Testis (tissue), 3 donors: Measurements from ENCODE around the gene AAR2. TPM values are rescaled to one million over a fixed set of nuclear protein-coding genes. Genes with fewer than 3 reads are reported as not detected.

Experiments
- DNase-seq: peaks from one replicate; pipeline ENCODE4 v3.0.0-alpha.2; 2019
- H3K27ac ChIP-seq, 2 donors: fragments of 200-600 bp; sonication (generic); one replicate each; pipeline ENCODE4 v1.5.1; 2019
- H3K27me3 ChIP-seq: fragments of 200-600 bp; sonication (generic); one replicate; pipeline ENCODE4 v1.5.1; 2019
- H3K36me3 ChIP-seq: fragments of 200-600 bp; sonication (generic); one replicate; pipeline ENCODE4 v1.5.1; 2017; ENCODE audit warnings: low read depth; ENCODE audit errors: missing control alignments
- H3K4me1 ChIP-seq: fragments of 200-600 bp; sonication (generic); one replicate; pipeline ENCODE4 v1.5.1; 2019
- H3K4me3 ChIP-seq, 2 donors: fragments of 200-600 bp; sonication (generic); one replicate each; pipeline ENCODE4 v1.5.1; 2017 to 2019
- H3K9me3 ChIP-seq: fragments of 200-600 bp; sonication (generic); one replicate; pipeline ENCODE4 v1.5.1; 2017
- POLR2A ChIP-seq: fragments of 450-650 bp; IDR thresholded peaks from one replicate; pipeline ENCODE4 v1.6.1; 2017; ENCODE audit warnings: antibody characterized with exemption, mild to moderate bottlenecking, moderate library complexity
- WGBS, 2 donors: methylation state at CpG; one replicate each; pipeline ENCODE4 v1.1.5; 2018; 5-methylcytosine and 5-hydroxymethylcytosine counted together
- intact Hi-C: fragments of 100-400 bp; cut with DNase I; formaldehyde crosslinking; loops from one replicate; pipeline ENCODE4 v1.15.1; 2023; ENCODE audit warnings: low total_unique reads
- polyA plus RNA-seq: library from polyadenylated mRNA; stranded (reverse); fragments of 350-450 nt; fragmentation: Illumina TruSeq; extraction: RNeasy Lipid Tissue Mini Kit (QIAGEN cat#74804); gene quantifications from one replicate; pipeline ENCODE4 v1.2.3, GENCODE V29; 2014; ENCODE audit warnings: low read depth, low replicate concordance; ENCODE audit not compliant: insufficient read depth
- total RNA-seq, 2 donors: library from RNA; depleted of rRNA; stranded (reverse); fragments of >200 nt; gene quantifications; one replicate each; pipeline ENCODE4 v1.2.3, GENCODE V29; 2016
- TF ChIP-seq, protein P1 (sequence below), 3 experiments: fragments of 450-650 bp in 2 of 3; fragments of 200-600 bp in 1 of 3; sonication (generic) in 1 of 3; IDR thresholded peaks; one replicate each; pipeline ENCODE4 v1.5.1; 2016 to 2019; ENCODE audit warnings: antibody characterized with exemption in 3 of 3, mild to moderate bottlenecking in 2 of 3, moderate library complexity in 1 of 3

Gene AAR2
- total and polyA plus RNA-seq, 3 donors from 2014 or later = 38.7 to 47.0 (median 38.7) TPM

DNA sequence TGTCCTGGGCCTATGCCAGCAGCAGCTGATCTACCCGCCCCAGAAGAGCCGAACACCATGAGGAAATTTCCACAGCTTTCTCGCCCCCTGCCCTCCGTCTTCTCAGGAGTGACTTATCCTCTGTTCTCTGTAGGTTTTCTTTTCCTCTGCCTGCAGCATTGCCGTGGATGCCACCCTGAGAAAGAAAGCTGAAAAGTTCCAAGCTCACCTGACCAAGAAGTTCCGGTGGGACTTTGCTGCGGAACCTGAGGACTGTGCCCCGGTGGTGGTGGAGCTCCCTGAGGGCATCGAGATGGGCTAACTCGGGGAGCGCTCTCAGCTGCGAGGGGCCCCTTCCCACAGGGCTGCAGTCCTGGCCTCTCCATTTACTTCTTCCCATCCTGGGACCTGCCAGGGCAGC lies 19.2 kb downstream of the AAR2 start:
- no peaks in the 10 kb centered on the region for H3K36me3 ChIP-seq

GRCh38 chr20:36259177-36260061 lies 23.1 kb downstream of the AAR2 start:
- Histone ChIP-seq H3K27ac (no peak overlapping the region), H3K4me3 (no peak overlapping the region), H3K4me1 (no peaks in the 10 kb centered on the region), H3K9me3 (no peaks in the 10 kb centered on the region), H3K36me3 (no peaks in the 10 kb centered on the region), H3K27me3 (no peaks in the 10 kb centered on the region)
- WGBS, 2 donors = 69 to 70% methylated on average over 15 to 16 of the region's 16 CpGs
- intact Hi-C loops = no loop called here
- DNase-seq = no peak
- TF ChIP-seq, protein P1, sequence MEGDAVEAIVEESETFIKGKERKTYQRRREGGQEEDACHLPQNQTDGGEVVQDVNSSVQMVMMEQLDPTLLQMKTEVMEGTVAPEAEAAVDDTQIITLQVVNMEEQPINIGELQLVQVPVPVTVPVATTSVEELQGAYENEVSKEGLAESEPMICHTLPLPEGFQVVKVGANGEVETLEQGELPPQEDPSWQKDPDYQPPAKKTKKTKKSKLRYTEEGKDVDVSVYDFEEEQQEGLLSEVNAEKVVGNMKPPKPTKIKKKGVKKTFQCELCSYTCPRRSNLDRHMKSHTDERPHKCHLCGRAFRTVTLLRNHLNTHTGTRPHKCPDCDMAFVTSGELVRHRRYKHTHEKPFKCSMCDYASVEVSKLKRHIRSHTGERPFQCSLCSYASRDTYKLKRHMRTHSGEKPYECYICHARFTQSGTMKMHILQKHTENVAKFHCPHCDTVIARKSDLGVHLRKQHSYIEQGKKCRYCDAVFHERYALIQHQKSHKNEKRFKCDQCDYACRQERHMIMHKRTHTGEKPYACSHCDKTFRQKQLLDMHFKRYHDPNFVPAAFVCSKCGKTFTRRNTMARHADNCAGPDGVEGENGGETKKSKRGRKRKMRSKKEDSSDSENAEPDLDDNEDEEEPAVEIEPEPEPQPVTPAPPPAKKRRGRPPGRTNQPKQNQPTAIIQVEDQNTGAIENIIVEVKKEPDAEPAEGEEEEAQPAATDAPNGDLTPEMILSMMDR (IDR thresholded peaks at IDR 0.05) = no peak
- TF ChIP-seq POLR2A = no peak

More for the DNA sequence above, 19.2 kb downstream of the AAR2 start:
- Histone ChIP-seq H3K4me1 (no peaks in the 10 kb centered on the region), H3K4me3 (no peak overlapping the region), H3K27me3 (no peaks in the 10 kb centered on the region), H3K9me3 (no peaks in the 10 kb centered on the region), H3K27ac (no peak overlapping the region)
- intact Hi-C loops = no loop called here
- WGBS, 2 donors = 95 to 99% methylated on average over 11 to 12 of the region's 12 CpGs
- TF ChIP-seq, protein P1 (IDR thresholded peaks at IDR 0.05) = no peak
- TF ChIP-seq POLR2A = no peak
- DNase-seq = no peak

GRCh38 chr20:36260316-36260715 lies 24.0 kb downstream of the AAR2 start:
- 69 to 73% methylated on average over 7 of the region's 7 CpGs for WGBS, 2 donors
- intact Hi-C loops = no loop called here

GRCh38 chr20:36261389-36262105 lies 25.3 kb downstream of the AAR2 start:
- 87 to 89% methylated on average over 11 to 12 of the region's 12 CpGs for WGBS, 2 donors
- H3K27me3 ChIP-seq = no peaks in the 10 kb centered on the region

More at GRCh38 chr20:36260316-36260715, 24.0 kb downstream of the AAR2 start:
- H3K27ac ChIP-seq = no peak overlapping the region
- no peaks in the 10 kb centered on the region for H3K9me3 ChIP-seq
- no peak overlapping the region for H3K4me3 ChIP-seq
- H3K36me3 ChIP-seq = no peaks in the 10 kb centered on the region
- H3K27me3 ChIP-seq = no peaks in the 10 kb centered on the region
- no peak for TF ChIP-seq POLR2A
- DNase-seq = no peak
- no peaks in the 10 kb centered on the region for H3K4me1 ChIP-seq

DNA sequence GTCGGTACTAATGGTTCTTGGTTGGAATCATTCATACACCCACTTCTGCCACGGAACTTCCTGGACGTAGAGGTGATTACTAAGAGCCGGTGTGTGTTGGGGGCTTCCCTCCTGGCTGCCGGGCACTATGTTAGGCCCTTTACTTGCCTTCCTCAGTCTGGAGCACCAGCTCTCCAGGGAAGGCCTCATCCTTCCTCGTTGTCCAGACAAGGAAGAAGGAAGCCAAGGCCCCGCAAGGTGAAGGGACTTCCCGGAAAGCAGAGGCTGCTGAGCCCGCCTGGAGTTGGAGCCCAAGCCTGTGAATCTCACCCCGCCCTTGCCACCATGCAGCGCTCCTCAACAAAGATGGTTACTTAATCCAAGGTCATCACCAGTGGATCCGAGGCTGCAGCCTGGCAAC lies 26.2 kb downstream of the AAR2 start:
- WGBS, 2 donors = 88 to 90% methylated on average over 12 of the region's 12 CpGs
- H3K36me3 ChIP-seq = no peaks in the 10 kb centered on the region
- DNase-seq = no peak
- H3K27me3 ChIP-seq = no peaks in the 10 kb centered on the region
- H3K4me3 ChIP-seq = no peak overlapping the region
- intact Hi-C loops = no loop called here
- TF ChIP-seq POLR2A = no peak
- TF ChIP-seq, protein P1 (IDR thresholded peaks at IDR 0.05) = no peak
- no peaks in the 10 kb centered on the region for H3K4me1 ChIP-seq
- H3K9me3 ChIP-seq = no peaks in the 10 kb centered on the region
- no peak overlapping the region for H3K27ac ChIP-seq

More at GRCh38 chr20:36261389-36262105, 25.3 kb downstream of the AAR2 start:
- no peaks in the 10 kb centered on the region for H3K9me3 ChIP-seq
- DNase-seq = no peak
- no peaks in the 10 kb centered on the region for H3K36me3 ChIP-seq
- no peak overlapping the region for H3K27ac ChIP-seq
- no peaks in the 10 kb centered on the region for H3K4me1 ChIP-seq
- intact Hi-C loops = no loop called here
- H3K4me3 ChIP-seq = no peak overlapping the region
- TF ChIP-seq, protein P1 (IDR thresholded peaks at IDR 0.05) = no peak
- no peak for TF ChIP-seq POLR2A
